Measurements from ENCODE around the gene PADI1. TPM values are rescaled to one million over a fixed set of nuclear protein-coding genes. Genes with fewer than 3 reads are reported as not detected.

The PADI1 gene
- polyA plus RNA-seq, 1 of the 3 experiments (the other 2 are of a cell fraction): 0.26 TPM

- no peaks in the 10 kb centered on the region for H3K27me3 ChIP-seq (ENCODE audit: insufficient read depth)
- DNase-seq: no peak
- POLR2A ChIA-PET: no interaction called here
- CTCF ChIA-PET: interaction anchor here (1.5 to 2.6 kb wide), 2 partner anchors 48 to 52 kb away, joined by 3 to 8 read pairs; no protein-coding TSS in a partner anchor
- no peak for TF ChIP-seq FOSL2 (IDR thresholded peaks at IDR 0.05; ENCODE audit: borderline replicate concordance, low read depth)
- no peak for TF ChIP-seq TCF12 (IDR thresholded peaks at IDR 0.05)
- no peak for TF ChIP-seq CHD2 (IDR thresholded peaks at IDR 0.05; ENCODE audit: low read length, partially characterized antibody)
- TF ChIP-seq GATA2 (CRISPR knock-in tag; IDR thresholded peaks at IDR 0.05): no peak
- peaks cover 7% of the 10 kb centered on the region for H3F3A ChIP-seq (replicated peaks; ENCODE audit: insufficient read depth)
- no peaks in the 10 kb centered on the region for H3K4me1 ChIP-seq (ENCODE audit: control insufficient read depth in 1 of 2, insufficient read depth in 2 of 2, low read depth in 1 of 2, low read length in 1 of 2)
- no peak overlapping the region for H3K4me3 ChIP-seq (ENCODE audit: low read depth in 2 of 2, low read length in 1 of 2)
- H3K9me2 ChIP-seq: no peaks in the 10 kb centered on the region
- H2AFZ ChIP-seq (ENCODE audit: low read depth): 0 out of 2 replicates have a peak overlapping the region, but pooled peaks have one; percentile 39
- no peak overlapping the region for H3K4me2 ChIP-seq
- no peaks in the 10 kb centered on the region for H3K36me3 ChIP-seq (replicated peaks in 1 of 2; ENCODE audit: control insufficient read depth in 1 of 2, insufficient read depth in 2 of 2, low read length in 1 of 2)
- peaks cover 7% of the 10 kb centered on the region; the same call in 1 of the 2 replicates for H3K9me3 ChIP-seq
- H3K79me2 ChIP-seq (ENCODE audit: insufficient read depth): no peaks in the 10 kb centered on the region
- H3K27ac ChIP-seq (ENCODE audit: low read depth in 2 of 2, low read length in 1 of 2): no peak overlapping the region; a peak in 1 of 4 replicates
- H3K9ac ChIP-seq: no peak overlapping the region
- WGBS (ENCODE audit: low lambda C conversion rate): 8% methylated on average over 1 of the region's 1 CpG
- no peaks in the 10 kb centered on the region for H4K20me1 ChIP-seq (ENCODE audit: insufficient read depth)
Measured at GRCh38 chr1:17177651-17178050, 27.3 kb upstream of the PADI1 start.

GRCh38 chr1:17181781-17182464, 23.0 kb upstream of the PADI1 start:
- H3K27ac ChIP-seq (ENCODE audit: low read depth in 2 of 2, low read length in 1 of 2): no peak overlapping the region
- peaks cover 7% of the 10 kb centered on the region; the same call in 1 of the 2 replicates for H3K9me3 ChIP-seq
- ChIA-PET POLR2A (no interaction called here), CTCF (no interaction called here)
- H3K4me3 ChIP-seq (ENCODE audit: low read depth in 2 of 2, low read length in 1 of 2): no peak overlapping the region
- no peak overlapping the region for H3K9ac ChIP-seq
- H3K79me2 ChIP-seq (ENCODE audit: insufficient read depth): no peaks in the 10 kb centered on the region
- H4K20me1 ChIP-seq (ENCODE audit: insufficient read depth): no peaks in the 10 kb centered on the region
- H3K4me2 ChIP-seq: no peak overlapping the region
- H3K27me3 ChIP-seq (ENCODE audit: insufficient read depth): no peaks in the 10 kb centered on the region
- 68% methylated on average over 6 of the region's 6 CpGs for WGBS (ENCODE audit: low lambda C conversion rate)
- no peak overlapping the region for H2AFZ ChIP-seq (ENCODE audit: low read depth)
- no peaks in the 10 kb centered on the region; a peak in 1 of 4 replicates for H3K4me1 ChIP-seq (ENCODE audit: control insufficient read depth in 1 of 2, insufficient read depth in 2 of 2, low read depth in 1 of 2, low read length in 1 of 2)
- no peak for DNase-seq
- no peaks in the 10 kb centered on the region for H3K36me3 ChIP-seq (replicated peaks in 1 of 2; ENCODE audit: control insufficient read depth in 1 of 2, insufficient read depth in 2 of 2, low read length in 1 of 2)
- no peak for TF ChIP-seq TAF1 (IDR thresholded peaks at IDR 0.05; ENCODE audit: borderline replicate concordance, low read depth, low read length)
- TF ChIP-seq FOXM1 (IDR thresholded peaks at IDR 0.05; ENCODE audit: low read depth): no peak
- TF ChIP-seq GABPA (IDR thresholded peaks at IDR 0.05; ENCODE audit: low read depth): no peak
- no peak for TF ChIP-seq SIN3A (IDR thresholded peaks at IDR 0.05; ENCODE audit: borderline replicate concordance, low read depth, low read length)
- TF ChIP-seq GATA2 (CRISPR knock-in tag; IDR thresholded peaks at IDR 0.05): no peak
- no peak for TF ChIP-seq MEF2A (IDR thresholded peaks at IDR 0.05; ENCODE audit: borderline replicate concordance, low read depth)
- no peak for TF ChIP-seq CTCF (IDR thresholded peaks at IDR 0.05)
- no peak for TF ChIP-seq USF2 (IDR thresholded peaks at IDR 0.05; ENCODE audit: borderline replicate concordance, low read depth, low read length)
- no peak for TF ChIP-seq CHD2 (IDR thresholded peaks at IDR 0.05; ENCODE audit: low read length, partially characterized antibody)
- no peak for TF ChIP-seq TCF12 (IDR thresholded peaks at IDR 0.05)
- no peak for TF ChIP-seq RFX5 (IDR thresholded peaks at IDR 0.05; ENCODE audit: low read length)
- no peak for TF ChIP-seq TEAD4 (IDR thresholded peaks at IDR 0.05; ENCODE audit: borderline replicate concordance, insufficient read depth)
- no peak for TF ChIP-seq REST (IDR thresholded peaks at IDR 0.05; ENCODE audit: low read depth, low read length)
- TF ChIP-seq ELF1 (IDR thresholded peaks at IDR 0.05): no peak
- H3K9me2 ChIP-seq: no peaks in the 10 kb centered on the region
- H3F3A ChIP-seq (replicated peaks; ENCODE audit: insufficient read depth): peaks cover 7% of the 10 kb centered on the region

All from SK-N-SH (cell line).